HG02678 (cell line): Measurements from ENCODE around the gene ZNF777.
"Not testable (repeated sequence)": the region's sequence is repeated elsewhere in the genome, so short reads cannot be mapped to it uniquely, and the experiment has no call there.

ENCODE experiments used
- ATAC-seq: cut with Tn5 transposase; IDR thresholded peaks from one replicate; pipeline ENCODE4 v1.9.1; 2021; ENCODE audit warnings: mild to moderate bottlenecking, moderate library complexity; ENCODE audit not compliant: unreplicated experiment

Gene ZNF777

GRCh38 chr7:149460493-149461277 lies at the start of gene ZNF777:
ZNF777 (minus strand) TSS chr7:149461062; CDS start chr7:149456022, 5,040 bp downstream.
- ATAC-seq: peak; percentile 92

DNA sequence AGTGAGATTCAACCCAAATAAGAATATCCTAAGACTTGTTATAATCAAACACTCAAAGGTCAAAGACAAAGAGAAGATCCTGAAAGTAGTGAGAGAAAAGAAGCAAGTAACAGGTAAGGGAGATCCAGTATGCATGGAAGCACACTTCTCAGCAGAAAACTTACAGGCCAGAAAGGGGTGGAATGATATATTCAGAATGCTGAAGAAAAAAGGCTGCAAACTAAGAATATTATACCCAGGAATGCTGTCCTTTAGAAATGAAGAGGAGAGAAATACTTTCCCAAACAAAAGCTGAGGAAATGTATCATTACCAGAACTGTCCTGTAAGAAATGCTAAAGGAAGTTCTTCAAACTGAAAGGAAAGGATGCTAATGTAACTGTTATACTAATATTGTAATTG lies 49.4 kb upstream of the ZNF777 start:
- no peak for ATAC-seq

DNA sequence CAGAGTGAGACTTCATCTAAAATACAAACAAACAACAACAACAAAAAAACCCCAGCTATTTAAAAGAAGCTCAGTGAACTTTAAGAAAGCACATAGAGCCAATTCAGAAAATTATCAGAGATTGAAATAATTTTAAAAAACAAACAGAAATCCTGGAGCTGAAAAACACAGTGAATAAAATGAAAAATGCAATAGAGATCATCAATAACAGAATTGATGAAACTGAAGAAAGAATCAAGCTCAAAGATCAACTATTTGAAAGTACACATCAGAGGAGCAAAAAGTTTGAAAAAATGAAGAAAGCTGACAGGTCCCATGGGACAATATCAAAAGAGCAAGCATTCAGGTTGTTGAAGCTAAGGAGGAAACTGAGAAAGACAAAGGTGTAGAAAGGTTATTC lies 48.9 kb upstream of the ZNF777 start:
- no peak for ATAC-seq

DNA sequence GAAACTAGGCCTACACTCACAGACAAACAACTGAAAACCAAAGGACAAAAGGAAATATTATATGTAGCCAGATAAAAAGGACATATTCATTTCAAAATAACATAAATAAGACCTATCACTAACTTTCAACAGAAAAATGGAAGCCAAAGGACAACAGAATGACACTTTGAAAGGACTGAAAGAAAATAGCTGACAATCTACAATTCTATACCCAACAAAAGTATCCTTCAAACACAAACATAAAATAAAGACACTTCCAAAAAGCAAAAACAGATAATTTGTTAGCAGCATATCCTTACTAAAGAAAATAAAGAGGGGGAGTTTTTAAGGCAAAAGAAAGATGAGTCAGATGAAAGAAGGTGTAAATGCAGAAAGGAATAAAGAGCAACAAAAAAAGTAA lies 44.7 kb upstream of the ZNF777 start:
- ATAC-seq: no peak

DNA sequence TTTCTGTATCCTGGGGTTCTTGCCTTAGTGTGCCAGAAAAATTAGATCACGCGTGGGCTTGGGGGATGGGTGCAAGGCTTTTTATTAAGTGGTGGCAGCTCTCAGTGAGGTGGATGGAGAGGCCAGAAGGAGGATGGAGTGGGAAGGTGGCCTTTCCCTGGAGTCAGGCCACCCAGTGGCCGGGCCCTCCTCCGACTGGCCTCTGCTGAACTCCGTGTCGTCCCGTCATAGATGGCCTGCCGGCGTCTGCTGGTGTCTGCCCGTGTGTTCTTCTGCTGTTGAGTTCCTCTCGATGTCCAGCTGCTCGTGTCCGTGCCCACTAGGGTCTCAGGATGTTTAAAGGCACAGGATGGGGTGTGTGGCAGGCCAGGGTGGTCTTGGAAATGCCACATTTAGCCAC lies 40.8 kb upstream of the ZNF777 start:
- ATAC-seq: no peak

- no peak for ATAC-seq
Observed at GRCh38 chr7:149500910-149501309, 40.0 kb upstream of the ZNF777 start.

GRCh38 chr7:149500201-149500600 lies 39.3 kb upstream of the ZNF777 start:
- no peak for ATAC-seq

DNA sequence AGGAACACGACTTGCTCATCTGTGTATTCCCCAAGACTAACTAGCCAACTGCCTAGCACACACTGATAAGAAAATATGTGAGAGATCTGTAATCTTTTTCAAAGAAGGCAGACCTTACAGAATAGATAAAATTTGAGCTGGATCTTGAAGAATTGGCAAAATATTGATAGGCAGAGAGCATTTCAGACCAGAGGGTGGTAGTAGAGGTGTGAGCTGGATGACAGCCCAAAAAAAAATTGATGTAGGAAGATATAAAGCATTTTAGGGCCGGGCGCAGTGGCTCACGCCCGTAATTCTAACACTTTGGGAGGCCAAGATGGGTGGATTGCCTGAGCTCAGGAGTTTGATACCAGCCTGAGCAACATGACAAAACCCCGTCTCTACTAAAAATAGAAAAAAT lies 37.9 kb upstream of the ZNF777 start:
- no peak for ATAC-seq

DNA sequence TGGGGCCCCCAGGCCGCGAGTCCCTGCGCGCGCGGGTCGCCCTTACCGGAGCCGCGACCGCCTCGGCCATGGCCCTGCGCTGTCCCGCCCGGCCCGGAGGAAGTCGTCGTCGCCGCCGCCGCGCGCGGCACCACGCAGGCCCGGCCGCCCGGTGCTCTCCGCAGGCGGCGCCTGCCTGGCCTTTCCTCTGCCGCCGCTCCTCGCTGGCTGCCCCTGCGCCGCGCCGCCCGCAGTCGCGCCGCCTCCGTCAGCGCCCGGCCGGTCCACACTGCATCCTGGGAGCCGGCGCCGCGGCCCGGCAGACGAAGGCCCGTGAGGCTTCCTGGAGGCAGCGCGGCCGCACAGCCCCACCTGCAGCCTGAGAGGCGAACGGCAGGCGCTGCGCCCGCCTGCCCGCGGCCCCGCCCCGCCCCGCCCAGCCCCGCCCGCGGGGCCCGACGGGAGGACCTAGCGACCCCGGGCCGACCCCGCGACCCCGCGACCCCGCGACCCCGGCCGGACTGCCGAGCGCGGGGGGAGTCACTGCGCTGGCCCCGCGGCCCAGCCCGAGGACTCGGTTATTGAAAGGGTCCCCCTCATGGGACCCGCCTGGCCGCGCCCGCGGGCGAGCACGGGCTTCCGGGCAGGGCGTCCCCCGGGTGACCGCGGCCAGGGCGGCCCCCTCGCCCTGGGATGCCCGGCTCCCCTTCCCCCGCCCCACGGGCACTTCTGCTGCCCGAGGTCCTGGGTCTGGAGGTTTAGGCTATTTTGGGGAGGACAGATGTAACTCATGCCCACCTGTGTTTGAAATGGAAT lies 36.8 kb upstream of the ZNF777 start, which contains the start of gene ZNF746:
TSS of gene ZNF746 (minus strand) at position 343 of the 795 bp plus-strand sequence. CDS start at position 70, 273 bp downstream.
- ATAC-seq: peak; percentile 95

DNA sequence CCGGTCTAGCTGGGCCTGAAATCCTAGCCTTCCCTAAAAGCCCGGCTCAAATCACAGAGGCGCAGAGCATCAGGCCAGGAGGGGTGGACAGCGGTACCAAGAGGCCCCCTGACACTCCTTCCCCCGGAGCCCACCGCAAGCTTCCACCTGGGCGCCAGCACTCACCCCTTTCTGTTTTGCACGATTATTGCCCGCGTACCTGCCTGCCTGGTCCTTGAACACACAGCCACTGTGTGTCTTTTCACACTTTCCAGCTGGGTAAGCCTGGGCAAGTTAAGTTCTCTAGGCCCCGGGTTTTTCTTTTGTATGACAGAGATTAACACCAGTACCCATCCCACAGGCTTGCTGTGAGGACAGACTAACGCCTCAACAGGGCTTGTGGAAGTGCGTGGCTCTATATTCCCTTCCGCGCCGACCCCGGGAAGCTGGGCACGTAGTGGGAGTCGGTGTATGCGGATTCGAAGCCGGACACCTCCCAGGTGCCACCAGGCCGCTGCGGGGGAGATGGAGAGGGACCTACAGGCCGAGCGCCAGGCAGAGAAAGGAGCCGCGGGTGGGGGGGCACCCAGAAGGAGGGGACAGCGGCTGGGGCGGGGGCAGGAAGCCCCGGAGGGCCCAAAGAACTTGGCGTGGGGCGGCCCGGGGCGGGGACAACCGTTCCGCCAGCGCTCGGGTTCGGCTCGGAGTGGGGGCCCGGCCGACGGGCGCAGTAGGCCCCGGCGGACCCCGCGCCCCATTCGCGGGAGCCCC lies 36.0 kb upstream of the ZNF777 start:
- ATAC-seq: peak; percentile 34

- ATAC-seq: no peak
Observed at GRCh38 chr7:149495785-149496641, 35.2 kb upstream of the ZNF777 start.

DNA sequence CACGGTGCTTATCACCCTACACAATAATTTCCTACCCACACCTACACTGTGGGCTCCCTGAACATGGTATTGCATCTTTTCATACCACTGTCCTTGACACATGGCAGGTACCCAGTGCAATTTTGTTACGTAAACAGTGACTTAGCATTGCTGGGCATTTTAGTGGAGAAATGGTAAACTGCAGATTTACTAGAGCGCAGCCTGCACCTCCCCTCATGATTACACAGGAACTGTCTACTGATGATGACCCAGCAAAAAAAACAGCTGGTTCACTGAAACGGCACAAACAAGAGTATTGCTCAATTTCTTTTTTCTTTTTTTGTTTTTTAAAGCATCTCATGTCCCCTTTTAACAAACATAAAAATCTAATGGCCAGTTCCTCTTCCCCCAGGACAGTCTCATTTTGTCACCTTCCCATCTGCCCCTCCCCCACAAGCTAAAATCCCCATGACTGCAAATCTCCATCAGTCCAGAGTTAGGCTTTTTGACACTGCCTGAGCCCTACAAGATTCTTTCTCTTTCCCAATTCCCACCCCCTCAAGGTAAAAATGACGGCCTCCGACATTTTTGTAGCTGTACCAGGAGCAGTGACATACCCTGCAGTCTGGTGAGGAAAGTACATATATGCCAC lies 34.0 kb upstream of the ZNF777 start:
- no peak for ATAC-seq

DNA sequence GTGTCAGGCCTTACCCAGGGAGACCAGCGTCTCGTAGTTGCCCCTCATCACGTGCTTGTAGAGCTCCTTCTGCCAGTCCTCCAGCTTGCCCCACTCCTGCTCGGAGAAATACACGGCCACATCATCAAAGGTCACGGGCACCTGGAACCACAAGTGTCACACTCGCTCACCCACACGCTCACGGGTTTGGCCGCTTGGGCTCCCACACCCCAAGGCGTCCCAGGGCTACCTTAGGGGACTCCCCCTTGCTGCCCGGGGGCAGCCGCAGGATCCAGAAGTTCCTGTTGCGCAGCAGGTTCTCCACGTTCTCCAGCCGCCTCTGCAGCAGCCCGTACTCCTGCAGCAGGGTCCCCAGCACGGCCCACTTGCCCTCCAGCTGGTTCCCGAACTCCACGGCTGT lies 33.1 kb upstream of the ZNF777 start:
- ATAC-seq: not testable (repeated sequence)

DNA sequence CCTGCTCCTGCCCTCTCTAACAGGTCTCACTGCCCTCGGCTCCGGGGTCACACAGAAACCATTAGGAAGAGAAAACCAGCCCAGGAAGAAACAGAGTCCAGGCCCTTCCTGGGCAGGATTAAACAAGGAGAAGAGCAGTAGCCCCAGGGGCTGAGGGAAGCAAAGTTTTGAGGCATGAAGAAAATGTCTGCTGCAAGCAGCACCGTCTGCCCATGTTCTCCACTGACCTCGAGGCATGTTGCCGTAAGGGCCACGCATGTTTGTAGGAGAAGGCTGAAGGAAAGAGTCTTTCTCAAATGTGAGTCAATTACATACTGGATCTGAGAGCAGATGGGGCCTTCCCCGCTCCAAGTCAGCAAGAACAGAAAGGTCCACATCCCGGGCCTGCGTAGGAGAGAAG lies 32.5 kb upstream of the ZNF777 start:
- ATAC-seq: no peak

DNA sequence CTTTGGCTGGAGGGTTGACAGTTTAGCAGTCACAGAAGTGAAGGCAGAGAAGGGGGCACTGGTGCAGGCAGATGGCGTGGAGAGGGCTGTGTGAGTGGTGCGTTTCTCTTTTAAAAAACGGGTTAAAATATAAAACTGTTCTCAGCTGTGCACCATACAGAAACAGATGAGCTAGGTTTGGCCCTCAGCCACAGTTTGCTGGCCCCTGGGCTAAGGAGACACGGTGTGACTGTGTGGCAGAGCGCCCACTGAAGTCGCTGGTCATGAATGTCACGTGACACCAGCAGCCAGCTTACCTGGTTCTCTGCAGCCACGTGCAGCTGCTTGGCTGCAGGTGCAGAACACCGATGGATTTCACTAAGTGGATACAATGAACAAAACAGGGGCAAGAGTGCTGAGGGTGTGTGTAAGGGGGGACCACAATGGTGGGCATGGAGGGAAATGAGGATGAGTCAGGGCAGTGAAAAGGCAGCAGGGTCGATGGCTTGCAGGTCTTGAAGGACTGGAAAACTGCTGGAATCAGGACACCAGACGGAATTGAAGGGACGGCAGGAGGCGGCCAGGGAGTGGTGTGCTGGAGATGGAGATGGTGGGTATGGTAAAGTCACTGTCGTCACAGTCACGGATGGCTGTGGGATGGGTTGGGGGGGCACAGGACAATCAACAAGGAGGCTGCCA lies 29.4 kb upstream of the ZNF777 start:
- no peak for ATAC-seq

- no peak for ATAC-seq
Observed at GRCh38 chr7:149489391-149490024, 28.6 kb upstream of the ZNF777 start.

- no peak for ATAC-seq
Observed at GRCh38 chr7:149479568-149479967, 18.7 kb upstream of the ZNF777 start.

DNA sequence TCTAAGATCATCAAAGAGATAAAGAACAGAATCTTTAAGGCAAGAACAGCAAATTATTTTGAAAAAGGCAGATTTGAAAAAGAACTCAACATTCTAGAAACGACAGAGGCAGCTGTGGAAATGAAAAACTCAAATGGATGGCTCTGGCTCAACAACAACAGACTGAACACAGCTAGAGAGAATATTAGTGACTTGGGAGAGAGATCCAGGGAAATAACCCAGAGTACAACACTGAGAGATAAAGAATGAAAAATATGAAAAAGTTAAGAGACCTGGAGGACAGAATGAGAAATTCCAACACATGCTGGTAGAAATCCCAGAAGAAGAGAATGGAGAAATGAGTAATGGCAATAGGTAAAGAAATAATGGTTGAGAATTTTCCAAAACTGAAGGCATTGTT lies 17.9 kb upstream of the ZNF777 start:
- ATAC-seq: no peak
